ENCODE data around the gene GPR158.

GPR158 gene

DNA sequence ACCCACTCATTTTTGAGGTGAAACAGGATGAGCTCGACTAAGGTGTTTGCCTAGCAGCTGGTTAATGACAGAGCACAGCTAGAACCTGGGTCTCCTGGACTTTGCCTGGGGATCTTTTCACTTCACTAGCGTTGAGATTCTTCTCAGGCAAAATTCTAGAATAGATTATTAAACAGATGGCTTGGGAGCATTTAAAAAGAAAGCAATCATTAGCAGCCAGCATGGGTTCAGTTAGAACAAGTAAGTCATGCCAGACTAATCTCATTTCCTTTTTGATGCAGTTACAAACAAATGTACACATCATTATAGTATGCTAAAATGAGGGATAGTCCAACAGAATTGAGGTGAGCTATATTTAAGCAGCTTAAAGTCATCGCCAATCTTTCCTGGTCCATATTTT lies 467.9 kb downstream of the GPR158 start:
- H3K4me1 ChIP-seq (ENCODE audit: control insufficient read depth, insufficient read depth, low read length) = no peaks in the 10 kb centered on the region
- no peak overlapping the region for H3K27ac ChIP-seq (ENCODE audit: low read length)
- no peaks in the 10 kb centered on the region for H3K36me3 ChIP-seq (ENCODE audit: control insufficient read depth, insufficient read depth, low read length)
- no peak overlapping the region for H3K4me3 ChIP-seq (ENCODE audit: low read length)
- H3K27me3 ChIP-seq (ENCODE audit: control insufficient read depth, insufficient read depth, low read length) = no peaks in the 10 kb centered on the region
- no peak for DNase-seq (ENCODE audit: low read depth, low spot score)
- no peaks in the 10 kb centered on the region for H3K9me3 ChIP-seq (ENCODE audit: control insufficient read depth, insufficient read depth, low read length)
- no CpG with 5 or more reads among the region's 3 CpGs for WGBS (ENCODE audit: insufficient coverage, insufficient read length)

DNA sequence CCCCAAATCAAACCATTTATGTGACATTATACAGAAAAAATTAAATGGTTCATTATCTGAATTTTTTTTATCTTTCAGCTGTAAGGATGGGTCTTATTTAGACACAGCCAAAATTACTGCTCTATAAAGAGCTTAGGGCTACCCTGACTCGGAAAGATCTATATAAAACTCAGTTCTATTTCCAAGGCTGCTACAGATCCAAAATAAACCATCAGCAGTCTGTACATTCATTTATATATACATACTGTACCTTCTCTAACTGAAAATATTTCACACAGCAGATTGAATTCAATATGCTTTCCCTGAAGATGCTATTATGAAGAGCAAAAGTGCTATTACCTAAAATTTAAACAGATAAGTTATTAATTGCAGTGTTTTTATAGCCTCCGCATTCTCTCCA lies 471.6 kb downstream of the GPR158 start:
- no CpG with 5 or more reads among the region's 2 CpGs for WGBS (ENCODE audit: insufficient coverage, insufficient read length)
- H3K4me1 ChIP-seq (ENCODE audit: control insufficient read depth, insufficient read depth, low read length) = no peaks in the 10 kb centered on the region
- no peak for DNase-seq (ENCODE audit: low read depth, low spot score)
- H3K27ac ChIP-seq (ENCODE audit: low read length) = no peak overlapping the region
- no peaks in the 10 kb centered on the region for H3K27me3 ChIP-seq (ENCODE audit: control insufficient read depth, insufficient read depth, low read length)
- no peaks in the 10 kb centered on the region for H3K9me3 ChIP-seq (ENCODE audit: control insufficient read depth, insufficient read depth, low read length)
- H3K36me3 ChIP-seq (ENCODE audit: control insufficient read depth, insufficient read depth, low read length) = no peaks in the 10 kb centered on the region
- no peak overlapping the region for H3K4me3 ChIP-seq (ENCODE audit: low read length)

DNA sequence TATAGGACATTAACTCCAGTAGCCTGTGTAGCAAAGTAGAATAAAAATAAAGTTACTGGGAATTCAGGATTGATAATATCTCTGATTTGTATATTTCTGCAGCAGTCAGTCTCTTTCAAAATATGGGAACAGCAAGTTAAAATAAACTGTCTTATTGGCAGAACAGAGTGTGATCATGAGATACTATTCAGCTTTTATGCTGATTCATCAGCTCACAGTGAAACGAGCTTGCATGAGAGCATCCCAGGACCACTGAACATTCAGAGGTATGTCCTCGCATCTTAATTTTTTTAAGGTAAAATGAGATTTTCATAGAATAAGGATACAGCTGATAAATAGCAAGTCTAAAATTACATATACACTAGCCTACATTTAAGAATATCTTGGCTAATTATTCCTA lies 476.7 kb downstream of the GPR158 start:
- Histone ChIP-seq H3K9me3 (ENCODE audit: control insufficient read depth, insufficient read depth, low read length) (no peaks in the 10 kb centered on the region), H3K27ac (ENCODE audit: low read length) (no peak overlapping the region), H3K4me1 (ENCODE audit: control insufficient read depth, insufficient read depth, low read length) (no peaks in the 10 kb centered on the region), H3K27me3 (ENCODE audit: control insufficient read depth, insufficient read depth, low read length) (no peaks in the 10 kb centered on the region), H3K36me3 (ENCODE audit: control insufficient read depth, insufficient read depth, low read length) (no peaks in the 10 kb centered on the region), H3K4me3 (ENCODE audit: low read length) (no peak overlapping the region)
- DNase-seq (ENCODE audit: low read depth, low spot score) = no peak
- WGBS (ENCODE audit: insufficient coverage, insufficient read length) = no CpG with 5 or more reads among the region's 2 CpGs
